ENCODE data around the gene AOX1. TPM values are rescaled to one million over a fixed set of nuclear protein-coding genes. Genes with fewer than 3 reads are reported as not detected.

Gene AOX1
- total and polyA plus RNA-seq, 2 experiments from 2014 or later: 1.4 to 5.0 TPM

- DNase-seq (ENCODE audit: low spot score) (peak; percentile 21), ATAC-seq (no peak)
- Mint-ChIP-seq H3K27me3 (ENCODE audit: insufficient read depth, low read depth, poor library complexity) (no peaks in the 10 kb centered on the region), H3K27ac (no peak overlapping the region), H3K4me3 (no peak overlapping the region), H3K4me1 (no peaks in the 10 kb centered on the region), H3K36me3 (ENCODE audit: low read depth) (0 out of 3 replicates have a peak, but pooled peaks cover 7% of the 10 kb centered on the region), H3K9me3 (no peaks in the 10 kb centered on the region)
- H4K20me1 ChIP-seq (replicated peaks; ENCODE audit: insufficient read depth): no peaks in the 10 kb centered on the region
- H3K79me2 ChIP-seq (replicated peaks; ENCODE audit: insufficient read depth): no peaks in the 10 kb centered on the region
- no peaks in the 10 kb centered on the region for H3F3A ChIP-seq (replicated peaks; ENCODE audit: low read depth)
- H3K4me3 ChIP-seq: no peak overlapping the region
- no peaks in the 10 kb centered on the region for H3K9me2 ChIP-seq (ENCODE audit: insufficient read depth)
- H3K36me3 ChIP-seq (ENCODE audit: insufficient read depth): no peaks in the 10 kb centered on the region
- TF ChIP-seq JUNB (IDR thresholded peaks at IDR 0.05; ENCODE audit: unreplicated experiment) (no peak), EZH2 (IDR thresholded peaks at IDR 0.05; ENCODE audit: low read depth, unreplicated experiment) (no peak), CTCF (conservative IDR thresholded peaks at IDR 0.05; ENCODE audit: low read depth in 2 of 2) (peak in 1 of 2 experiments; percentile 63; a peak in 3 of 4 replicates), NANOG (IDR thresholded peaks at IDR 0.05; ENCODE audit: borderline replicate concordance) (no peak)
- H3K4me2 ChIP-seq: no peak overlapping the region
- H3K4me1 ChIP-seq (ENCODE audit: insufficient read depth): no peaks in the 10 kb centered on the region
- no peak overlapping the region for H3K27ac ChIP-seq (ENCODE audit: low read depth)
- H3K27me3 ChIP-seq (ENCODE audit: insufficient read depth): no peaks in the 10 kb centered on the region
- H2AFZ ChIP-seq: no peak overlapping the region
Observed at GRCh38 chr2:200575957-200576356, 9.9 kb upstream of the AOX1 start.

- Histone ChIP-seq H2AFZ (no peak overlapping the region), H3K9me2 (ENCODE audit: insufficient read depth) (no peaks in the 10 kb centered on the region), H3K4me1 (ENCODE audit: insufficient read depth) (no peaks in the 10 kb centered on the region), H3K79me2 (replicated peaks; ENCODE audit: insufficient read depth) (no peaks in the 10 kb centered on the region), H3K27me3 (ENCODE audit: insufficient read depth) (no peaks in the 10 kb centered on the region), H3K27ac (ENCODE audit: low read depth) (no peak overlapping the region), H3F3A (replicated peaks; ENCODE audit: low read depth) (no peaks in the 10 kb centered on the region), H3K4me2 (no peak overlapping the region), H4K20me1 (replicated peaks; ENCODE audit: insufficient read depth) (no peaks in the 10 kb centered on the region), H3K36me3 (ENCODE audit: insufficient read depth) (no peaks in the 10 kb centered on the region), H3K4me3 (no peak overlapping the region)
- H3K4me3 Mint-ChIP-seq: no peak overlapping the region
- H3K27ac Mint-ChIP-seq: no peak overlapping the region
- DNase-seq (ENCODE audit: low spot score) (no peak), ATAC-seq (no peak)
- TF ChIP-seq CTCF (conservative IDR thresholded peaks at IDR 0.05; ENCODE audit: low read depth in 2 of 2) (0 out of 4 replicates have a peak, but pooled peaks of 1 of the 2 experiments have one; percentile 8), ZNF114 (CRISPR knock-in tag; IDR thresholded peaks at IDR 0.05) (no peak)
- H3K4me1 Mint-ChIP-seq: no peaks in the 10 kb centered on the region
- no peaks in the 10 kb centered on the region for H3K9me3 Mint-ChIP-seq
- H3K27me3 Mint-ChIP-seq (ENCODE audit: insufficient read depth, low read depth, poor library complexity): peaks cover 1% of the 10 kb centered on the region
- H3K36me3 Mint-ChIP-seq (ENCODE audit: low read depth): 0 out of 3 replicates have a peak, but pooled peaks cover 7% of the 10 kb centered on the region
Observed at GRCh38 chr2:200577027-200577426, 8.8 kb upstream of the AOX1 start.

DNA sequence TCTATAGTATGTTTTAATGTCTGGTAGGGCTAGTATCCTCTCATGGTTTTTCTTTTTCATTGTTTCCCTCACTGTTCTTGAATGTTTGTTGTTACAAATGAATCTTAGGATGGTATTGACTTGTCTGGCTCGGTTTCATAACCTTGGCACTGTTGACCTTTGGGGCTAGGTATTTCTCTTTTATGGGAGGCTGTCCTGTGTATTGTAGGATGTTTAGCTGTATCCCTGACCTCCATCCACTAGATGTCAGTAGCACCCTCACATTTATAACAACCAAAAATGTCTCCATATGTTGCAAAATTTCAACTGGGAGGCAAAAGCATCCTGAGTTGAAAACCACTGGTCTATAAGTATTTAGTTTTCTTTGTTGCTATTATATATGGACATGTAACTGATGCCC, 7.0 kb upstream of the AOX1 start:
- Mint-ChIP-seq H3K27ac (no peak overlapping the region), H3K36me3 (ENCODE audit: low read depth) (0 out of 3 replicates have a peak, but pooled peaks cover 7% of the 10 kb centered on the region), H3K4me1 (no peaks in the 10 kb centered on the region), H3K9me3 (no peaks in the 10 kb centered on the region), H3K4me3 (no peak overlapping the region), H3K27me3 (ENCODE audit: insufficient read depth, low read depth, poor library complexity) (peaks cover 1% of the 10 kb centered on the region)
- no peak overlapping the region for H3K27ac ChIP-seq (ENCODE audit: low read depth)
- no peaks in the 10 kb centered on the region for H3K36me3 ChIP-seq (ENCODE audit: insufficient read depth)
- H3K4me1 ChIP-seq (ENCODE audit: insufficient read depth): no peaks in the 10 kb centered on the region
- DNase-seq (ENCODE audit: low spot score) (peak; percentile 56), ATAC-seq (peak; percentile 60; the same call in 2 of the 3 replicates)
- H3K79me2 ChIP-seq (replicated peaks; ENCODE audit: insufficient read depth): no peaks in the 10 kb centered on the region
- H3K4me2 ChIP-seq: no peak overlapping the region
- H4K20me1 ChIP-seq (replicated peaks; ENCODE audit: insufficient read depth): no peaks in the 10 kb centered on the region
- H3F3A ChIP-seq (replicated peaks; ENCODE audit: low read depth): no peaks in the 10 kb centered on the region
- no peak overlapping the region for H2AFZ ChIP-seq
- no peaks in the 10 kb centered on the region for H3K9me2 ChIP-seq (ENCODE audit: insufficient read depth)
- H3K27me3 ChIP-seq (ENCODE audit: insufficient read depth): no peaks in the 10 kb centered on the region
- no peak overlapping the region for H3K4me3 ChIP-seq
- peak; percentile 63 for TF ChIP-seq CTCF (conservative IDR thresholded peaks at IDR 0.05; ENCODE audit: low read depth in 2 of 2)

Measured in GM23338 (cell line).